HepG2 (cell line): ENCODE measurements around the gene SRBD1. TPM values are rescaled to one million over a fixed set of nuclear protein-coding genes. Genes with fewer than 3 reads are reported as not detected.
A peak's percentile ranks its signal among the peaks of the same experiment; 100 is the strongest.

Experiments used
- CEBPG ChIP-seq: IDR thresholded peaks from 2 replicates; pipeline ENCODE4 v1.6.1; 2016
- EEA1 ChIP-seq: sonication (generic); formaldehyde crosslinking; IDR thresholded peaks from 2 replicates; pipeline ENCODE4 v1.5.1; 2020; ENCODE audit warnings: mild to moderate bottlenecking, missing genetic modification reagents, borderline replicate concordance
- FOXM1 ChIP-seq: sonication (generic); formaldehyde crosslinking; IDR thresholded peaks from 2 replicates; pipeline ENCODE4 v1.5.0; 2020; ENCODE audit warnings: missing genetic modification reagents
- GABPA ChIP-seq, 2 experiments: IDR thresholded peaks; 2 replicates each; pipeline ENCODE4 v1.6.1; 2011 to 2016; ENCODE audit warnings: low read depth in 2 of 2, low read length in 1 of 2, missing biosample characterization in 1 of 2, missing genetic modification characterization in 1 of 2
- GMEB2 ChIP-seq: IDR thresholded peaks from 2 replicates; pipeline ENCODE4 v1.6.1; 2016; ENCODE audit warnings: missing biosample characterization, missing genetic modification reagents, low read depth
- HDAC6 ChIP-seq: fragments of 200-600 bp; sonication (generic); IDR thresholded peaks from 2 replicates; pipeline ENCODE4 v1.7.0; 2017; ENCODE audit warnings: mild to moderate bottlenecking, antibody characterized with exemption, low read length, low read depth
- HOXA9 ChIP-seq: sonication (generic); formaldehyde crosslinking; IDR thresholded peaks from 2 replicates; pipeline ENCODE4 v1.8.1; 2022; ENCODE audit warnings: missing genetic modification reagents, mild to moderate bottlenecking, moderate library complexity, borderline replicate concordance
- KDM5B ChIP-seq: sonication (generic); formaldehyde crosslinking; IDR thresholded peaks from 2 replicates; pipeline ENCODE4 v1.4.0; 2020; ENCODE audit warnings: missing genetic modification reagents, mild to moderate bottlenecking, borderline replicate concordance
- MZF1 ChIP-seq: sonication (generic); formaldehyde crosslinking; IDR thresholded peaks from 2 replicates; pipeline ENCODE4 v1.8.1; 2023; ENCODE audit warnings: mild to moderate bottlenecking, missing genetic modification reagents, borderline replicate concordance
- PHF8 ChIP-seq: sonication (generic); formaldehyde crosslinking; IDR thresholded peaks from 2 replicates; pipeline ENCODE4 v1.5.0; 2020; ENCODE audit warnings: missing genetic modification reagents
- RBAK ChIP-seq: sonication (generic); formaldehyde crosslinking; IDR thresholded peaks from 2 replicates; pipeline ENCODE4 v1.5.1; 2020; ENCODE audit warnings: mild to moderate bottlenecking, missing genetic modification reagents
- SIN3A ChIP-seq: IDR thresholded peaks from 2 replicates; pipeline ENCODE4 v1.6.1; 2011; ENCODE audit warnings: low read depth, mild to moderate bottlenecking, control low read depth, low read length, borderline replicate concordance
- THYN1 ChIP-seq: sonication (generic); formaldehyde crosslinking; IDR thresholded peaks from 2 replicates; pipeline ENCODE4 v1.8.1; 2023; ENCODE audit warnings: low read depth, mild to moderate bottlenecking, moderate library complexity, missing genetic modification reagents, borderline replicate concordance
- ZBTB20 ChIP-seq: sonication (generic); formaldehyde crosslinking; IDR thresholded peaks from 2 replicates; pipeline ENCODE4 v1.8.1; 2023; ENCODE audit warnings: missing genetic modification reagents, low read depth, mild to moderate bottlenecking, borderline replicate concordance
- ZBTB33 ChIP-seq: sonication (generic); formaldehyde crosslinking; IDR thresholded peaks from 2 replicates; pipeline ENCODE4 v1.4.0; 2020; ENCODE audit warnings: missing genetic modification reagents
- ZC3H13 ChIP-seq: sonication (generic); formaldehyde crosslinking; IDR thresholded peaks from 2 replicates; pipeline ENCODE4 v1.8.1; 2023; ENCODE audit warnings: mild to moderate bottlenecking, missing genetic modification reagents, moderate library complexity
- ZNF24 ChIP-seq: fragments of 450-650 bp; IDR thresholded peaks from 2 replicates; pipeline ENCODE4 v1.6.1; 2017; ENCODE audit warnings: antibody characterized with exemption, mild to moderate bottlenecking
- ZNF274 ChIP-seq: sonication (generic); formaldehyde crosslinking; IDR thresholded peaks from 2 replicates; pipeline ENCODE4 v1.5.1; 2020; ENCODE audit warnings: mild to moderate bottlenecking, missing genetic modification reagents
- ZNF281 ChIP-seq: sonication (generic); formaldehyde crosslinking; IDR thresholded peaks from 2 replicates; pipeline ENCODE4 v1.4.0; 2020; ENCODE audit warnings: missing genetic modification reagents, borderline replicate concordance
- ZNF33A ChIP-seq: sonication (generic); formaldehyde crosslinking; IDR thresholded peaks from 2 replicates; pipeline ENCODE4 v1.5.1; 2020; ENCODE audit warnings: missing genetic modification reagents, mild to moderate bottlenecking, moderate library complexity, borderline replicate concordance
- polyA plus RNA-seq, 8 experiments: library from polyadenylated mRNA; depleted of rRNA in 3 of 8; stranded (reverse) in 7 of 8; unstranded in 1 of 8; fragments of >200 nt; fragmentation: Illumina TruSeq in 4 of 8; extraction: Trizol in 4 of 8; gene quantifications; 2 replicates each; pipeline versions ENCODE4 v1.2.1 to v1.2.3, GENCODE V29; 2011 to 2016; ENCODE audit warnings: low read depth in 4 of 8, missing spikeins in 1 of 8, mixed read lengths in 1 of 8; ENCODE audit not compliant: insufficient read depth in 1 of 8
- total RNA-seq, 5 experiments: library from RNA; depleted of rRNA; stranded (reverse); fragments of >200 nt; fragmentation: Illumina TruSeq; extraction: Trizol; gene quantifications; 2 replicates each; pipeline ENCODE4 v1.2.3, GENCODE V29; 2016; ENCODE audit warnings: low read depth in 1 of 5
- TF ChIP-seq, protein P1 (sequence below): sonication (generic); formaldehyde crosslinking; IDR thresholded peaks from 2 replicates; pipeline ENCODE4 v1.4.0; 2020; ENCODE audit warnings: missing genetic modification reagents, borderline replicate concordance

Gene SRBD1
- total and polyA plus RNA-seq, 2 of the 13 experiments (the other 11 are each of a cell fraction or from before 2014, with no cell fraction given), result 3.2 to 23.9 TPM

GRCh38 chr2:45651415-45652089, 40.5 kb upstream of the SRBD1 start, which contains the start of gene PRKCE (continued):
- TF ChIP-seq EEA1 (CRISPR knock-in tag) (peak; percentile 47; the same call in 1 of the 2 replicates), MZF1 (CRISPR knock-in tag) (no peak), GABPA (IDR thresholded peaks at IDR 0.05; ENCODE audit: low read depth, low read length) (no peak), GABPA (CRISPR knock-in tag; IDR thresholded peaks at IDR 0.05; ENCODE audit: low read depth) (no peak), KDM5B (CRISPR knock-in tag) (peak; percentile 23; the same call in 1 of the 2 replicates), ZBTB33 (no peak), HOXA9 (no peak), THYN1 (CRISPR knock-in tag) (no peak), FOXM1 (CRISPR knock-in tag) (no peak), ZNF24 (no peak), SIN3A (no peak), RBAK (CRISPR knock-in tag) (no peak), CEBPG (CRISPR knock-in tag) (no peak), GMEB2 (CRISPR knock-in tag) (no peak), ZBTB20 (CRISPR knock-in tag) (no peak), ZNF281 (CRISPR knock-in tag) (peak; percentile 25; the same call in 1 of the 2 replicates), ZNF33A (no peak), ZNF274 (CRISPR knock-in tag) (peak; percentile 30; the same call in 1 of the 2 replicates), ZC3H13 (CRISPR knock-in tag) (no peak), HDAC6 (no peak), PHF8 (CRISPR knock-in tag) (peak; percentile 4; the same call in 1 of the 2 replicates)
- TF ChIP-seq, protein P1, sequence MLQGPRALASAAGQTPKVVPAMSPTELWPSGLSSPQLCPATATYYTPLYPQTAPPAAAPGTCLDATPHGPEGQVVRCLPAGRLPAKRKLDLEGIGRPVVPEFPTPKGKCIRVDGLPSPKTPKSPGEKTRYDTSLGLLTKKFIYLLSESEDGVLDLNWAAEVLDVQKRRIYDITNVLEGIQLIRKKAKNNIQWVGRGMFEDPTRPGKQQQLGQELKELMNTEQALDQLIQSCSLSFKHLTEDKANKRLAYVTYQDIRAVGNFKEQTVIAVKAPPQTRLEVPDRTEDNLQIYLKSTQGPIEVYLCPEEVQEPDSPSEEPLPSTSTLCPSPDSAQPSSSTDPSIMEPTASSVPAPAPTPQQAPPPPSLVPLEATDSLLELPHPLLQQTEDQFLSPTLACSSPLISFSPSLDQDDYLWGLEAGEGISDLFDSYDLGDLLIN, result no peak
